ENCODE measurements around the gene SYCP3.
A peak's percentile ranks its signal among the peaks of the same experiment; 100 is the strongest.

The SYCP3 gene

GRCh38 chr12:101703487-101703886 is 35.8 kb downstream of the SYCP3 start:
- ChIA-PET CTCF (interaction anchor here (1.1 kb wide), 1 partner anchor 37 kb away, joined by 3 read pairs; no protein-coding TSS in a partner anchor), POLR2A (no interaction called here)
- DNase-seq (ENCODE audit: extremely low spot score), result no peak
- TF ChIP-seq, protein P1, sequence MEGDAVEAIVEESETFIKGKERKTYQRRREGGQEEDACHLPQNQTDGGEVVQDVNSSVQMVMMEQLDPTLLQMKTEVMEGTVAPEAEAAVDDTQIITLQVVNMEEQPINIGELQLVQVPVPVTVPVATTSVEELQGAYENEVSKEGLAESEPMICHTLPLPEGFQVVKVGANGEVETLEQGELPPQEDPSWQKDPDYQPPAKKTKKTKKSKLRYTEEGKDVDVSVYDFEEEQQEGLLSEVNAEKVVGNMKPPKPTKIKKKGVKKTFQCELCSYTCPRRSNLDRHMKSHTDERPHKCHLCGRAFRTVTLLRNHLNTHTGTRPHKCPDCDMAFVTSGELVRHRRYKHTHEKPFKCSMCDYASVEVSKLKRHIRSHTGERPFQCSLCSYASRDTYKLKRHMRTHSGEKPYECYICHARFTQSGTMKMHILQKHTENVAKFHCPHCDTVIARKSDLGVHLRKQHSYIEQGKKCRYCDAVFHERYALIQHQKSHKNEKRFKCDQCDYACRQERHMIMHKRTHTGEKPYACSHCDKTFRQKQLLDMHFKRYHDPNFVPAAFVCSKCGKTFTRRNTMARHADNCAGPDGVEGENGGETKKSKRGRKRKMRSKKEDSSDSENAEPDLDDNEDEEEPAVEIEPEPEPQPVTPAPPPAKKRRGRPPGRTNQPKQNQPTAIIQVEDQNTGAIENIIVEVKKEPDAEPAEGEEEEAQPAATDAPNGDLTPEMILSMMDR (IDR thresholded peaks at IDR 0.05; ENCODE audit: control extremely low read depth, extremely low read depth, low read depth, missing control alignments), result no peak

- ChIA-PET POLR2A (no interaction called here), CTCF (interaction anchor here (1.5 to 3.2 kb wide), 2 partner anchors 7 to 1154 kb away, joined by 3 to 12 read pairs; no protein-coding TSS in a partner anchor)
- DNase-seq (ENCODE audit: extremely low spot score), result no peak
- TF ChIP-seq, protein P1 (IDR thresholded peaks at IDR 0.05; ENCODE audit: control extremely low read depth, extremely low read depth, low read depth, missing control alignments), result no peak
Measured at GRCh38 chr12:101700299-101700820, 38.9 kb downstream of the SYCP3 start.

DNA sequence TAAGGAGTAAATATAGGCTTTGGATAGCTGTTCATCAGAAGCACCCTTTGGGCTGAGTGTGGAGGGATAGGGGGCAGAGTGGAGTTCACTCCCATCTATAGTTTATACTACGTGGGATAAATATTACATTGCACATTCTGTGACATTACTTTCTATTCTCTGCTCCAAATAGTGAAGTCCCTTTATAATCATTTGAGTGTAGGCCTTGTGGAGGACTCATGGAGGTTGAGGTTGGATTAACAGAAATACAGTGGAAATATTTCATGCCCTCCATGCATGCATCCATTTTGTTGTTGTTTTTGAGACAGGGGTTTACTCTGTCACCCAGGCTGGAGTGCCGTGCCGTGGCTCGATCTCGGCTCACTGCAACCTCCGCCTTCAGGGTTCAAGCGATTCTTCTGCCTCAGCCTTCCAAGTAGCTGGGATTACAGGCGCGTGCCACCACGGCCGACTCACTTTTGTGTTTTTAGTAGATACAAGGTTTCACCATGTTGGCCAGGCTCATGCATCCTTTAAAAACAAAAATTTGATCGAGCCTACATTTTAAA is 40.4 kb downstream of the SYCP3 start:
- DNase-seq (ENCODE audit: extremely low spot score), result peak; percentile 26
- CTCF ChIA-PET, result interaction anchor here (0.8 to 3.2 kb wide), 6 partner anchors 9 to 73 kb away, joined by 3 to 12 read pairs (median 4); no protein-coding TSS in a partner anchor
- POLR2A ChIA-PET, result no interaction called here
- TF ChIP-seq, protein P1 (IDR thresholded peaks at IDR 0.05; ENCODE audit: control extremely low read depth, extremely low read depth, low read depth, missing control alignments), result peak; percentile 22

DNA sequence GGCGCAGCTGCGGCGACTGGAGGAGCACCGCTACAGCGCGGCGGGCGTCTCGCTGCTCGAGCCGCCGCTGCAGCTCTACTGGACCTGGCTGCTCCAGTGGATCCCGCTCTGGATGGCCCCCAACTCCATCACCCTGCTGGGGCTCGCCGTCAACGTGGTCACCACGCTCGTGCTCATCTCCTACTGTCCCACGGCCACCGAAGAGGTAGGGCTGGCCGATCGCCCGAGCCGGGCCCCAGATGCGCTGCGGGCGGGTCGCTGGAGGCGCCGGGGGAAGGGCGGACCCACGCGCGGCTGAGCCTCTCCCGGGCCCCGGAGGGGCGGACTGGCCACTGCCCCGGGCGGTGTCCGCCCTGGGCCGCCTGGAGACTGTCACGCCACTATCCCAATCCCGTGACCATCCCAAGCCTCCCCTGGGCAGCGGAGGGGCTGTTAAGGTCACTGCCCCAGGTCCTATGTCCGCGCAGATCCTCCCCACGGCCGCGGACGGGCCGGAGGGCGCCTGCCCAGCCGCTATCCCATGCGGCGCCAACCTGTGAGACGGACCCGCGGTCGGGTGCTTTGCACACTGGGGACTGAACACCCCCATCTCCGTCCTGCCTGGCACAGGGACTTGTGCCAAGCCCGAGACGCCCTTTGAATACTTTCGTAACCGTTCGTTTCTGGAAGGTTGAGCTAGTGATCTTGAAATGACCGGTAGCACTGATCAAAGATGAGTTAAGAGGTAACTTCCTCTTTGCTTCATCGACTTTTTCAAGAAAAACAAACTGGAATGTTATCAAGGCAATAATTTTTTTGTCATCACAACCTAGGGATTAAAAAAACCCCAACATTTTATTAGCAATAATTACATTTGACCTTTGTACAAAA is 41.1 kb downstream of the SYCP3 start:
- CTCF ChIA-PET, result interaction anchor here (0.8 to 3.2 kb wide), 6 partner anchors 10 to 74 kb away, joined by 3 to 12 read pairs (median 4); no protein-coding TSS in a partner anchor
- peak; percentile 29 for DNase-seq (ENCODE audit: extremely low spot score)
- TF ChIP-seq, protein P1 (IDR thresholded peaks at IDR 0.05; ENCODE audit: control extremely low read depth, extremely low read depth, low read depth, missing control alignments), result no peak

GRCh38 chr12:101697197-101697929 is 41.9 kb downstream of the SYCP3 start, which contains the start of gene CHPT1:
Gene CHPT1 (plus strand): TSS chr12:101697640. CDS start chr12:101697862, 222 bp downstream.
- ChIA-PET CTCF (interaction anchor here (3.2 kb wide), 1 partner anchor 10 kb away, joined by 12 read pairs; no protein-coding TSS in a partner anchor), POLR2A (interaction anchor here (1.1 kb wide), 1 partner anchor 20 kb away, joined by 3 read pairs; no protein-coding TSS in a partner anchor)
- TF ChIP-seq, protein P1 (IDR thresholded peaks at IDR 0.05; ENCODE audit: control extremely low read depth, extremely low read depth, low read depth, missing control alignments), result no peak
- peak; percentile 80 for DNase-seq (ENCODE audit: extremely low spot score)

More for the DNA sequence above, 41.1 kb downstream of the SYCP3 start:
- POLR2A ChIA-PET, result interaction anchor here (1.1 kb wide), 1 partner anchor 20 kb away, joined by 3 read pairs; no protein-coding TSS in a partner anchor

All from GM10248 (cell line).